PC-9 (cell line): ENCODE results near the gene IGF2R. TPM values are rescaled to one million over a fixed set of nuclear protein-coding genes. Genes with fewer than 3 reads are reported as not detected.

Source experiments
- BruUV-seq: library from RNA; stranded (reverse); fragments of 400-500 nt; replicated peaks from 2 replicates; lab custom pipeline; 2021; lab: Mats Ljungman, UMichigan
- CTCF ChIA-PET: fragments of 300-600 bp; sonication (Branson Sonifier 250); formaldehyde crosslinking; loops from one replicate; lab custom pipeline; 2022; ENCODE audit warnings: antibody characterized with exemption; lab: Charles Lee
- POLR2A ChIA-PET: fragments of 300-600 bp; sonication (Branson Sonifier 250); formaldehyde crosslinking; loops from one replicate; lab custom pipeline; 2022; ENCODE audit warnings: antibody characterized with exemption; ENCODE audit not compliant: unreplicated experiment; lab: Charles Lee
- DNase-seq, 2 experiments: peaks; one replicate each; pipeline versions ENCODE4 v3.0.0 to v3.0.0-alpha.2; 2015 to 2022; ENCODE audit warnings: mixed read lengths in 1 of 2
- H2AFZ ChIP-seq: fragments of 200-600 bp; sonication (generic); 2 replicates; pipeline ENCODE4 v1.8.1; 2017; ENCODE audit warnings: antibody characterized with exemption
- H3F3A ChIP-seq: fragments of 200-600 bp; sonication (generic); 2 replicates; pipeline ENCODE4 v1.8.1; 2017; ENCODE audit warnings: antibody characterized with exemption, mild to moderate bottlenecking, low read depth; ENCODE audit not compliant: insufficient read depth
- H3K27ac ChIP-seq: fragments of 200-600 bp; sonication (generic); 2 replicates; pipeline ENCODE4 v1.6.1; 2016; ENCODE audit warnings: mixed run types
- H3K27me3 ChIP-seq: fragments of 200-600 bp; sonication (generic); 2 replicates; pipeline ENCODE4 v1.6.1; 2016; ENCODE audit warnings: low read depth, mixed run types; ENCODE audit not compliant: insufficient read depth
- H3K36me3 ChIP-seq: fragments of 200-600 bp; sonication (generic); 2 replicates; pipeline ENCODE4 v1.6.1; 2016; ENCODE audit warnings: low read depth, mixed run types
- H3K4me1 ChIP-seq: fragments of 200-600 bp; sonication (generic); replicated peaks from 2 replicates; pipeline ENCODE4 v1.6.1; 2016; ENCODE audit warnings: mixed run types; ENCODE audit not compliant: insufficient read depth
- H3K4me2 ChIP-seq: fragments of 200-600 bp; sonication (generic); 2 replicates; pipeline ENCODE4 v1.6.1; 2017; ENCODE audit warnings: mixed run types
- H3K4me3 ChIP-seq: fragments of 200-600 bp; sonication (generic); 2 replicates; pipeline ENCODE4 v1.6.1; 2016; ENCODE audit warnings: mixed run types
- H3K79me2 ChIP-seq: fragments of 200-600 bp; sonication (generic); 2 replicates; pipeline ENCODE4 v1.6.1; 2017; ENCODE audit warnings: low read depth, mixed run types
- H3K9me2 ChIP-seq: fragments of 200-600 bp; sonication (generic); 2 replicates; pipeline ENCODE4 v1.8.1; 2017; ENCODE audit warnings: mild to moderate bottlenecking; ENCODE audit not compliant: insufficient read depth
- H3K9me3 ChIP-seq: fragments of 200-600 bp; sonication (generic); 2 replicates; pipeline ENCODE4 v1.8.1; 2016; ENCODE audit warnings: low read depth; ENCODE audit not compliant: insufficient read depth
- H4K20me1 ChIP-seq: fragments of 200-600 bp; sonication (generic); 2 replicates; pipeline ENCODE4 v1.8.1; 2017; ENCODE audit not compliant: insufficient read depth
- CTCF ChIP-seq: fragments of 200-600 bp; sonication (generic); conservative IDR thresholded peaks from 2 replicates; pipeline ENCODE4 v1.6.1; 2017; ENCODE audit warnings: mixed run types, antibody characterized with exemption, mild to moderate bottlenecking, moderate library complexity
- EZH2 ChIP-seq: fragments of 200-600 bp; sonication (generic); IDR thresholded peaks from 2 replicates; pipeline ENCODE4 v1.8.0; 2017; ENCODE audit warnings: antibody characterized with exemption, low read depth
- intact Hi-C: fragments of 100-400 bp; cut with micrococcal nuclease; formaldehyde crosslinking; loops from one replicate; pipeline ENCODE4 v1.10.0; 2022; ENCODE audit not compliant: unreplicated experiment
- total RNA-seq: library from RNA; stranded (reverse); gene quantifications from 2 replicates; pipeline ENCODE4 v1.2.3, GENCODE V29; 2021

The IGF2R gene
- total RNA-seq, 1 experiment from 2014 or later: 53.1 TPM

GRCh38 chr6:160081398-160081797 is 112.5 kb downstream of the IGF2R start:
- Histone ChIP-seq H3K27me3 (no peaks in the 10 kb centered on the region), H3K27ac (no peak overlapping the region), H3K4me1 (no peaks in the 10 kb centered on the region), H3K9me2 (no peaks in the 10 kb centered on the region), H4K20me1 (no peaks in the 10 kb centered on the region), H3K79me2 (no peaks in the 10 kb centered on the region), H2AFZ (no peak overlapping the region), H3K4me2 (no peak overlapping the region), H3K9me3 (no peaks in the 10 kb centered on the region), H3K4me3 (no peak overlapping the region), H3K36me3 (peaks cover 3% of the 10 kb centered on the region; the same call in 1 of the 2 replicates), H3F3A (no peaks in the 10 kb centered on the region)
- intact Hi-C loops: no loop called here
- ChIA-PET POLR2A (no interaction called here), CTCF (no interaction called here)
- no peak for DNase-seq
- BruUV-seq: no TSS peak
- TF ChIP-seq CTCF (no peak), EZH2 (no peak)

GRCh38 chr6:160082627-160083026 is 113.7 kb downstream of the IGF2R start:
- no peaks in the 10 kb centered on the region for H3K27me3 ChIP-seq
- H3K36me3 ChIP-seq: peaks cover 3% of the 10 kb centered on the region; the same call in 1 of the 2 replicates
- H3K4me3 ChIP-seq: no peak overlapping the region
- BruUV-seq: no TSS peak
- H3K9me3 ChIP-seq: no peaks in the 10 kb centered on the region
- no peaks in the 10 kb centered on the region for H3K9me2 ChIP-seq
- no peak overlapping the region for H2AFZ ChIP-seq
- TF ChIP-seq EZH2: no peak
- TF ChIP-seq CTCF: no peak
- H3K27ac ChIP-seq: no peak overlapping the region
- no peaks in the 10 kb centered on the region for H3F3A ChIP-seq
- no peaks in the 10 kb centered on the region for H3K4me1 ChIP-seq
- ChIA-PET CTCF (no interaction called here), POLR2A (interaction anchor here (0.5 kb wide), 1 partner anchor 135 kb away, joined by 4 read pairs; no protein-coding TSS in a partner anchor)
- H3K4me2 ChIP-seq: no peak overlapping the region
- no peaks in the 10 kb centered on the region for H3K79me2 ChIP-seq
- no peaks in the 10 kb centered on the region for H4K20me1 ChIP-seq
- no peak for DNase-seq
- intact Hi-C loops: no loop called here

- Histone ChIP-seq H3K4me2 (no peak overlapping the region), H3K4me3 (no peak overlapping the region), H3K9me3 (no peaks in the 10 kb centered on the region), H3K36me3 (peaks cover 5% of the 10 kb centered on the region), H3K4me1 (no peaks in the 10 kb centered on the region), H2AFZ (no peak overlapping the region), H3K9me2 (no peaks in the 10 kb centered on the region), H3K27me3 (no peaks in the 10 kb centered on the region), H3K27ac (no peak overlapping the region), H4K20me1 (no peaks in the 10 kb centered on the region), H3K79me2 (no peaks in the 10 kb centered on the region), H3F3A (no peaks in the 10 kb centered on the region)
- TF ChIP-seq EZH2 (no peak), CTCF (no peak)
- POLR2A ChIA-PET: no interaction called here
- DNase-seq: no peak
- BruUV-seq: no TSS peak
- intact Hi-C loops: no loop called here
- CTCF ChIA-PET: no interaction called here
Observed at GRCh38 chr6:160084198-160084776, 115.4 kb downstream of the IGF2R start.
